NCI-H1048 (cell line): ENCODE data around the gene CHMP1A.
"Not testable (repeated sequence)": the region's sequence is repeated elsewhere in the genome, so short reads cannot be mapped to it uniquely, and the experiment has no call there.

Experiments used
- DNase-seq: peaks from one replicate; lab custom pipeline; 2025; lab: John Stamatoyannopoulos, UW

Gene CHMP1A

DNA sequence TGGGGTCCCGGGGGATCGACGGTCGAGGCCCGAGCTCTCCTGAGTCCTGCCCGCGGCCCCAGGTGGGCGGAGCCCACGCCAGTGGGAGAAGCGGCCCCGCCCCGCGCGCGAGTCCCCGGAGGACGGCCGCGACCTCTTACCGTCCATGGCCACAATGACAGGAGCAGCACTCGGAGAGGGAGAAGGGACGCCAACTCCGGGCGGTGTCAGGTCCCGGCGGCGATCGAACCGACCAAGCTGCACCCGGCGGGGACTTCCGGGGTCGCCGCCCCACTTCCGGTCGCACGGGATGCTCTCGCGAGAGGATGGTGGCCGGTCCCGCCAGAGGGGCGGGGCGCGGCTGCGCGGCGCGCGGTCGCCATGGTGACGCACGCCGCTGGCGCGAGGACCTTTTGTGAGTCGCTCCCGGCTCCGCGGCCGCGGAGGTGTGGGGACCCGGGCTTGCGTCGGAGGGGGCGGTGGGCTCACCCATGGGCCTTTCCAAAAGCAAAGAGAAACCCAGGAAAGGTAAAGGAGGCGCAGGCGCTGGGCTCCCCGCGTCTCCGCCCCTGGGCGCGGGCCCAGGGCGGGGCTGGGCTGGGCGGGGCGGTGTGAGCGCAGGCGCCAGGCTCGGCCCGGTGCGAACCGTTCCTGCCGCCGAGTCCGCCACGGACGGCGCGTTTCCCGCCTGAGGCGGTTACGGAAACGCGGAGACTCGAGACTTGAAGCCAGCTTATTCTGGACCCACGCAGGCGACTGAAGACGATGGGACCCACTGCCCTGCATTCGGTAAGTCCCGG, at the start of gene CHMP1A, which contains the start of gene SPATA33:
Gene CHMP1A, minus strand, starts transcription at position 267 of the 779 bp plus-strand sequence. Its CDS starts 120 bp downstream, at position 147.
Gene SPATA33, plus strand, starts transcription at position 395 of the 779 bp plus-strand sequence. Its CDS starts 76 bp downstream, at position 471.
- peak; percentile 74 for DNase-seq

DNA sequence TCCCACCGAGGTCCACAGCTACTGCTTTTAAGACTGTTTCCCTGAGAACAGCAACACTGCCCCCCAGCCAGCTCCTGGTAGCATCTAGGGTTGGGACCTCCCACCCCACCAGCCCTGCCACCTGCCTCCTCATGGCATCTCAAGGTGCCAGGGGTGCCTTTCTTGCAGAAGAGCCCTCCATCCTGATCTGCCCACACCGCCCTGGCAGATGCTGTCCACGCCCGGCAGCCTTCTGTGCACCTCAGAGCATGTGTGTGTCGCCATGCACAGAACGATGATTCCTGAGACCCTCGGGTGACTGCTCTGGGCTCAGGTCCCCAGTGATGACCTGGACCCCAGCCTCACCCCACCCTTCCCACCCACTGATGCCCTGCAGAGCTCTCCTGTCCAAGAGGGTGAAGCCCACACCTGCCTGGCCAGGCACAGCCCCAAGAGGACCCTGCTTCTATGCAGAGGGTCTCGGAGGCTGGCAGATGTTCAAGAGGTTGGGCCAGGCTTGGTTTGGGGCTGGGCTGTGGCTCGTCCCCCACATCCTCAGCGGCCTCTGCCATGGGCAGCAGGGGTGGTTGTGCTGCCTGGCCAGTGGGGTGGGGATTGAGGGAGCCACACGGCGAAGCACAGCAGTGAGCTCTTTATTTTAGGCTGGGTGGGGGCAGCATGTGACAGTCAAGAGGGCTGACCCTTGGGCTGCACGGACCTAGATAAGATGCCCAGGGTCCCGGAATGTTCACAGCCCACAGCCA, 49.2 kb upstream of the CHMP1A start:
- no peak for DNase-seq

- no peak for DNase-seq
Observed at GRCh38 chr16:89705006-89705405, 47.5 kb upstream of the CHMP1A start.

- DNase-seq = no peak
Observed at GRCh38 chr16:89704281-89704680, 46.8 kb upstream of the CHMP1A start.

- DNase-seq = peak; percentile 80
Observed at GRCh38 chr16:89701425-89702406, 44.2 kb upstream of the CHMP1A start, which contains the start of gene SPATA2L. TSS of gene SPATA2L (minus strand) at chr16:89701705. CDS start at chr16:89701232, 473 bp downstream.

DNA sequence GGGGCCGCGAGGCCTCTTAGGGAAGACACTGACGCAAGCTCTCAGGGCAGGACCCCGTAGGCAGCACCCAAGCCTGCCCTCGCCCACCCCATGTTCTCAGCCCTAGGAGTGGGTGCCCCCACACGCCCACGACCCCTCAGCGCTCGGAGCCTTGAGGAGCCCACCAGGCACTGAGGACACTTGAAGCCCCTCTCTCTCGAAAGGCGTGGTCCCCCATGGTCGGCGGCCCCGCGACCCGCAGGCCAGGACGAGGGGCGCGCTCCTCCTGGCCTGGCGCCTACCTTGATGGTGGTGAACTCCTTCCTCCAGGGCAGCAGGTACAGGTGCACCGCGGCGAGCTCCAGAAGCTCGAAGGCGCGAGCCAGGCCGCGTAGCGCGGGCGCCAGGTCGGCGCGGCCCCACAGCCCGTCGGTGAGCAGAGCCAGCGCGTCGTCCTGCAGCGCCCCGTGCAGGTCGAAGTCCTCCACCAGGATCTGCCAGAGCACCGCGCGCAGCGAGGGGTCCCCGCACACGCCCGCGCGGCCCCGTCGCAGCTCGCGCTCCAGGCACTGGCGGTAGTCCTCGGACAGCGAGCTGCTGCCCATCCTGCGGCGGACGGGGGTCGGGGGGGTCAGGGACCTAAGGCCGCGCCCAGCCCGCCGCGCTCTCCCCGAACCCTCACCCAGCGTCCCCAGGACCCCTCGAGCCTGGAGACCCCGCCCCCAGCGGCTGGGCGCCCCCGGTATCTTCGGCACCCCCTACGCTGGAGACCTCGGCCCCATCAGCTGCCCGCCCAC, 43.3 kb upstream of the CHMP1A start:
- peak; percentile 5 for DNase-seq

- DNase-seq = peak; percentile 96
Observed at GRCh38 chr16:89700100-89700648, 42.7 kb upstream of the CHMP1A start.

GRCh38 chr16:89699629-89700099, 42.2 kb upstream of the CHMP1A start:
- not testable (repeated sequence) for DNase-seq

DNA sequence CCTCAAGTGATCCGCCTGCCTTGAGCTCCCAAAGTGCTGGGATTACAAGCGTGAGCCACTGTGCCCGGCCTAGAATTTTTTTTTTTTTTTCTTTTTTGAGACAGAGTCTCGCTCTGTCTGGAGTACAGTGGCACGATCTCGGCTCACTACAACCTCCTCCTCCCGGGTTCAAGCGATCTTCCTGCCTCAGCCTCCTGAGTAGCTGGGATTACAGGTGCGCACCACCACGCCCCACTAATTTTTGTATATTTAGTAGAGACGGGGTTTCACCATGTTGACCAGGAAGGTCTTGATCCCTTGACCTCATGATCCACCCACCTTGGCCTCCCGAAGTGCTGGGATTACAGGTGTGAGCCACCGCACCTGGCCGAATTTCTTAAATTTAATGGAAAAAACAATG, 41.2 kb upstream of the CHMP1A start:
- not testable (repeated sequence) for DNase-seq

DNA sequence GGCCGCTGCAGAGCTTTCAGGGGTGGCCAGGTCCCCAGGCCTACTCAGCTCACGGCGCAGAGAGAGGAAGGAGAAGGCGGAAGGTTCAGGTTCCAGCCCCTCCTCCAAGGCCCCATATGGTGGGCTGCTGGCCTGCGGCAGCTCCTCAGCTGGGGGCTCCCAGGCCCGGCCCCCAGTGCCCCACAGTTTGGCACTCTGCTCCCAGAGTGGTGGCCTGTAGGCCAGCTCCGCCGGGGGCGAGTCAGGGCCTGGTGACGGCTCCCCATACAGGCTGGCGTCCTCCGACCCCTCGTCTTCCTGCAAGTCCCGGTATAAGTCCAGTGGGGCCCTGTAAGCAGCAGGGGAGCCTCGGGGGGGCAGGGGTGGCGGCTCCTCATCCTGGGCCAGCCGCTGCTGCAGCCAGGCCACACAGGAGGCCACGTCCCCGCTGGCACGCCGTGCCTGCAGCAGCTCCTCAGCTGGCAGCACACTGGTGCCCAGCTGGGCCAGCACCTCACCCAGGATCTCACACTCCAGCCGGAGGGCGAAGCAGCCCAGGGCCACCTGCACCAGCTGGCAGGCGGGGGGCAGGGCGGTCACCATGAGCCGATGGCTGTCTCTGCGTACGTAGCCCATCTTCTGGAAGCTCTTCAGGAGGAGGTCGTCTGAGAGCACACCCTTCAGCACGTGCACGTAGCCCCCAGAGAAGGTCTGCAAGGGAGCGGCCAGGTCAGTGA, 40.3 kb upstream of the CHMP1A start:
- no peak for DNase-seq

DNA sequence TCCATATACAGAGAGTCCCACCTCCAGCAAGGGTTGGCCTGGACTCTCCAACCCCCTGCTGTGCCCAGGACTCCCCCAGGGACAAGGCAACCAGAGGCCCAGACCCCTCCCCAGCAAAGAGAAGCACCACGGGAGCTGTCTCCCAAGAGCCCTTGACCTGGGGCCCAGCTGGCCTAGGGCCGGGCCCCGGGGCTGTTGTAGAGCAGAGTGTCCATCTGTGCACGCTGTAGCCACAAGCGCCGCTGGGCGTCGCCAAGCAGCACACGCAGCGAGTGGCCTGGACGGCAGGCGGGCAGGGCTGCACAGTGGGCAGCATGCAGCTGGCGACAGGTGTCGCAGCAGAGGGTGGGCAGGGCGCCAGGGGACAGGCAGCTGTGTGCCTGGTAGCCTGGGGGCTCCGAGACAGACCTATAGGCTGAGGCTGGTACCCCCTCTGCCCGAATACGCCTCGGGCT, 39.7 kb upstream of the CHMP1A start:
- DNase-seq = no peak

- DNase-seq = no peak
Observed at GRCh38 chr16:89696670-89697128, 39.2 kb upstream of the CHMP1A start.

DNA sequence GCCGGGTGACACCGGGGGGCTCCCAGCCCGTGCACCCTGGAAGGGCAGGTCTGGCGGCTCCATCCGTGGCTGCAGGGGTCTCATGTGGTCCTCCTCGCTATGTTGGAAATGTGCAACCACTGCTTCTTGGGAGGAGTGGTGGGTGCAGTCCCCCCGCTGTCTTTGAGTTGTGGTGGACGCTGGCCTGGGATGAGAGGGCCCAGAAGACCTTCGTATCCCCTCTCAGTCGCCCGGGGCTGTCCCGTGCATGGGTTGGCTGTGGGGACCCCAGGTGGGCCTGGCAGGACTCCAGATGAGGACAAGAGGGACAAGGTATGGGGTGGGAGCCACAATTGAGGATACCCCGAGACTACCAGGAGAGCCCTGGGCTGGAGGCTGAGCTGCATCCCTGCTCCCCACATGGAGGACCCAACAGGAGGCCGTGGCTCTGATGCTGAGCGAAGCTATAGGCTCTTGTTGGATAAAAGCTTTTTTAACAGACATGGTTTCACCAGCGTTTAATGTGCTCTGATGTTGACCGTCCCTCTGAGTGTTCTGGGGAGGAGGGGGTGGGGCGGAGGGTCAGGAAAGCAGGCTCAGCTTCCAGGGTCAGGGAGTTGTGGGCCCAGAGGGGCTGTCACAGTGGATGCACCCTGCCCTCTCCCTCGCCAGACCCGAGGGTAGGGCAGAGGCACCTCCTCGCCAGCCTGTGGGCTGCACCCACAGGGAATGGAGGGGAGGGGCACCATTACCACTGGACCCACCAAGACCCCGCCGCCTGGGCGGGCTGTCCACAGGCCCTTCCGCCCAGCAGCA, 38.6 kb upstream of the CHMP1A start:
- no peak for DNase-seq

GRCh38 chr16:89695086-89695874, 37.8 kb upstream of the CHMP1A start:
- DNase-seq = no peak

- DNase-seq = not testable (repeated sequence)
Observed at GRCh38 chr16:89694784-89695085, 37.2 kb upstream of the CHMP1A start.

DNA sequence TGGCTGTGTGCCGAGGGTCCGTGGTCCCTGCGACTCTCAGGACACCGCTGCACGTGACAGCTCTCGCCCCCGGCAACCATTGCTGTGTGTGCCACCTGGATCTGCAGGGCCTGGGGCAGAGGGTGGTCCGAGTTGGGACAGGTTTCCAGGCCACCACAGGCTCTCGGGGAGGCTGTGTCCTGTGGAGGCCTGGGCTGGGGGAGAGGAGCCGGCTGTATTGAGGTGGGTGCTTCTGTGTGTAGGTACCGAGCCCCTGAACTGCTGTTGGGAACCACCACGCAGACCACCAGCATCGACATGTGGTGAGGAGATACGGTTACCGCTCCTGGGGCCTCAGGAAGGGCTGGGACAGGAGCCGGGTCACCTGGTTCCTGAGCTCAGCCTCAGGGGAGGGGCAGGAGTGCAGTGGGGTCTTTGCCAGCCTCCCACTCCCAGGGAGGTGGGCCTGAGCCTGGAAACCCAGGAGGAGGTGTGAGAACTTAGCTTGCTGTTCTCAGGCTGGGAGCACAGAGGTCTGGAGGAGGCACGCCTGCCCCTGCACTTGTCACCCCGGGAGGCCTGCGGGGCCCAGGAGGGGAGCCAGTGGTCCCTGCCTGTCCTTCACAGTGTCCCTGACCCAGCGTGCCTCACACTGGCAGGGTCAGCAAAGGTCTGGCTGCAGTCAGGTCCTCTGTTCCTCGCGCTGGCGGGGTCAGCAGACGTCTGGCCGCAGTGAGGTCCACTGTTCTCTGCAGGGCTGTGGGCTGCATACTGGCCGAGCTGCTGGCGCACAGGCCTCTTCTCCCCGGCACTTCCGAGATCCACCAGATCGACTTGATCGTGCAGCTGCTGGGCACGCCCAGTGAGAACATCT, 36.6 kb upstream of the CHMP1A start:
- no peak for DNase-seq

GRCh38 chr16:89693289-89693731, 35.8 kb upstream of the CHMP1A start:
- DNase-seq = no peak
